GM18951 (cell line): ENCODE results near the gene OR4D6.

Experiments
- POLR2A ChIP-seq: IDR thresholded peaks from 4 replicates; pipeline ENCODE4 v1.6.1; 2011; ENCODE audit warnings: mild to moderate bottlenecking; ENCODE audit not compliant: insufficient read length, insufficient read depth; ENCODE audit errors: extremely low read depth
- in situ Hi-C: fragments of 300-500 bp; cut with MboI; formaldehyde crosslinking; loops from one replicate; pipeline ENCODE4 v1.12.0; 2022; ENCODE audit warnings: low sequenced_read_pairs, mixed read lengths, inconsistent platforms; ENCODE audit not compliant: unreplicated experiment

The OR4D6 gene

DNA sequence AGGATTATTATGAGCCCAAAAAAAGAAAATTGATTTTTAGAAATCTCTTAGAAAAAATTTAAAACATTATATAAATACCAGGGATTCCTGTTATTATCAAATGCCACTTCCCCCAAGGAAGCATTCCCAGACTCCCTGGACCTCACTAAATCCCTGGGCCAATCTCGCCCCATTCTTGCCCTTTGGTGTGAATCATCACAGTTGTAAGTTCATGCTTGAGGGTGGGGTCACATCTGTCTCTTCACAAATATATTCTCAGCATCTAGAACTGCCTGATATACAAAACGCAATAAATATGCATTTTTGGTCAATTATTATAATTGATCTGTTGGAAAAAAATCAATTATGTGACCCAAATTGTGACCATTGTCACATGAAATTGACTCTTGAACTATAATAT is 8.3 kb upstream of the OR4D6 start:
- no peak for TF ChIP-seq POLR2A

DNA sequence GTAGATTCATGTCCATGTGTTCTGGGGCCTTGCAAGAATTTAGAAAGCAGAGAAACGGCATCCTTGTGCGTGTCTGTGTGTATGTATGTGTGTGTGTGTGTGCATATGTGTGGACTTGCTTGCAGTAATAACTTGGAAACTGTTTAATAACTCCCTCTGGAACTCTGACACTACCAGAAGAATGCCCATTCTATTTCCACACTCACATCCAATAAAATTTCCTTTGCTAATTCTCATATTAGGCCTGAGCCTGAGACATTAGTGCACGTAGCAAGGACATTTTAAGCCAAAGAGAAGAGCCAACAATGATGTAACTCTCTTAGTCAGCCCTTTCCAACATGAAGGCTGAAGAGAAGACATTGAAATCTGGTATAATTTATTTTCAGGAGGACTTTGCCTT is 3.2 kb downstream of the OR4D6 start:
- in situ Hi-C loops, result no loop called here
- TF ChIP-seq POLR2A, result no peak

More for the DNA sequence above, 8.3 kb upstream of the OR4D6 start:
- in situ Hi-C loops, result no loop called here

DNA sequence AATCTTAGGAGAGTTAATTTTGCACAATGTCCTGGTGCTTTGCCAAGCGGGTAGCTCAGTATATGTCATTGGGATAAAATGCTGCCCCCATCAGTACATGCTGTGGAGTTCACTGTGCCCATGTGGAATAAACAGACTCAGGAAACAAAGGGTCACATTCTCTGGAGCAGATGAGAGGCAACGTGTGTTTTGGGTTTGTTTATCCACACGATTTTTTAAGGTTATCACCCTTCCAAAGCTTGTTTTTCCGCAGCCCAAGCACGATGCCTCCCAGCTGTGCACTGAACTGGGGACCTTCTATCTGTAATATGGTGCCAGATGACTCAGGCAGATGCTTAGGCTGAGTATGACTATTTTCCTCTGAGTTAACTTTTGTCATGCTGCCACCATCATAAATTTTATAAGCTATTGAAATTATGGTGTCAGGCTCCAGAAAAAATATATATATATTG is 6.5 kb downstream of the OR4D6 start:
- TF ChIP-seq POLR2A, result no peak
- in situ Hi-C loops, result no loop called here

DNA sequence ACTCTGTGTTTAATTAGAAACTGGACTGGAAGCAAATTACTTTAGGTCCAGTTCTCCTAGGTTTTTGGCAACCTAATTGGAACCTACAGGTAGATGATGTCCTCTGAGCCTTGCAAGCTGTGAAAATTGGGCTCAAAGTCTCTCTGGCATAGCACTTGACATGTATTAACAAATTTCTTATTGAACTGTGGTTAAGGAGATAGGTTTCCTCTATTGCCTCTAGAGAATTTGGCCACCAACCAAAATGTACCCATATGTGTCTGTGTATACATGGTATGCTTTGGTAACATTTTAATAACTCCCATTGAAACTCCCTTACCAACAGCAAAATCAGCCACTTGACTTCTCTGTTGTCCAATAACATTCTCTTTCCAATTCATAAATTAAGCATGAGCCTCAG is 16.3 kb downstream of the OR4D6 start, which contains the start of gene OR4D10:
Gene OR4D10, plus strand, starts transcription at position 301 of the 400 bp plus-strand sequence. CDS start 4,115 bp downstream, outside the sequence.
- in situ Hi-C loops, result no loop called here
- TF ChIP-seq POLR2A, result no peak

DNA sequence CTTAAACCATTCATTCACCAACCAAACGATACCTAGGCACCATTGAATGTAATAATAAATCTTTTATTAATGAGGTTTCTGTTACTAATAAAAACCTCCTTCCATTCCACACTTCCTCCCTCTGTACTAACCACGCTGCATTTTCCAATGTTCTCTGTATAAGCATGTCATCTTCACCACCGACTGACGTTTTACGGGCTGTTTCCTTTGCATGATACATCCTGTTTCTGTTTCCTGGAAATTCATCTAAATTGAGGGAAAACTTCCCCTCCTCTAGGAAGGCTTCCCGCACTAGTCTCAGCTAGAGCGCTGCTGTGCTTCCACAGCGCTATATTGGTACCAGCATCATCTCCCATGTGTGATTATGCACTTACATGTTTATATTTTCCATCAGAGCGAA is 18.4 kb downstream of the OR4D6 start:
- in situ Hi-C loops, result no loop called here
- no peak for TF ChIP-seq POLR2A

DNA sequence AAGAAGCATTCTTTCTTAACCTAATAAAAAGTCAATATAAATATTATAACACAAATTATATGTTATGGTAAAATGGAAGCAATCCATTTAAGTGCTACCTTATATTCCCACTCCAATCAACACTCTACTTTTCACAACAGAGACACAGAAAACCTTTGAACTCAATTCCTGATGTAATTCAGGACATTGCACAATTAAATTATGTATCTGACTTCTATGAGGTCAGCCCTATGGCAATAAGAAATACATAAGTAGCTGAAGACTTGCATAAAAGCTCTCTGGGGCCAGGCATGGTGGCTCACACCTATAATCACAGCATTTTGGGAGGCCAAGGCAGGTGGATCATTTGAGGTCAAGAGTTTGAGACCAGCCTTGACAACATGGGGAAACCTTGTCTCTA is 23.1 kb downstream of the OR4D6 start:
- no peak for TF ChIP-seq POLR2A
- in situ Hi-C loops, result no loop called here

DNA sequence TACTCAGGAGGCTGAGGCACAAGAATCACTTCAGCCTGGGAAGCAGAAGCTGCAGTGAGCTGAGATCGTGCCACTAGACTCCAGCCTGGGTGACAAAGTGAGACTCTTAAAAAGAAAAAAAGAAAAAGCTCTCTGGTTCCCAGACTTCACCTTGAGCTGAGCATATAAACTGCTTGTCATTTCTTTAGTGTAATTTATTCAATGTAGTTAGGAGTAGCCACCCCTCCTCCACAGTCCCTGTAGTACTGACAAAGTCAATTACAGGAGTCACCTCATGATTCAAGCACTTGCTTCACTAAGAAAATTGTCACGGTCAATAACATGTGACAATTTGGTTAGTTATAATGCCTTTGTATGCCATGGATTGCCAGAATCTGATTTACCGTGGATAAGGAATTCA is 23.6 kb downstream of the OR4D6 start:
- TF ChIP-seq POLR2A, result no peak
- in situ Hi-C loops, result no loop called here

DNA sequence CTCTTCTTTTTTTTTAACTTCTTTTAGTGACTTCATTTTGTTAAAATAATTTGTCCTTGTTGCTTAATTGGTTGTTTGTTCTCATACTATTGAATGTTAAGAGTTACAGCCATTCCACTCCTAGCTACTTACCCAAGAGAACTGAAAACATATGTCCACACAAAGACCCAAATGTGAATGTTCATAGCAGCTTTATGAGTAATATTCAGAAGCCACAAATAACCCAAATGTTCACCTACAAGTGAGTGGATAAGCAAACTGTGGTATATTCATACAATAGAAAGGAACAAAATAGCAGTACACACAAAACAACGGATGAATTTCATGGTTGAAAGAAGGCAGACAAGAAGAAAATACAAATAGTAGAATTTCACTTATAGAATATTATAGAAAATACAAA is 45.2 kb downstream of the OR4D6 start:
- no peak for TF ChIP-seq POLR2A
- in situ Hi-C loops, result no loop called here

DNA sequence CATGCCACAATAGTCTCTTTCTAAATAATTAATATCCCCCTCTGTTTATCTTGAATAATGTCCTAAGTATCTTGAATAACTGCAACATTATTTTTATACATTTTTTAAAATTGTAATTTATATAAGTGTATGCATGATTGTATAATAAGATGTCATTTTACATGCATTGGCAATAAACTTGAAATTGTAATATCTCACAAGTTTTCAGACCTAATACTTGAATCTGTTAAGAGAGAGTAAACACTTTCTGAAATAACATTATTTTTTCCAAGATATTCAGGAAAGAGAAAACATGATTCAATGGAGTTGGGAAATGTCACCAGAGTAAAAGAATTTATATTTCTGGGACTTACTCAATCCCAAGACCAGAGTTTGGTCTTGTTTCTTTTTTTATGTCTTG is 46.5 kb downstream of the OR4D6 start, which contains the start of gene OR4D11:
Gene OR4D11, plus strand, starts transcription at position 301 of the 400 bp plus-strand sequence. Its CDS starts 0 bp downstream, at position 301.
- TF ChIP-seq POLR2A, result no peak
- in situ Hi-C loops, result no loop called here
